HCEC 1CT (cell line): ENCODE measurements around the gene MS4A2.
"Not testable (repeated sequence)": the region's sequence is repeated elsewhere in the genome, so short reads cannot be mapped to it uniquely, and the experiment has no call there.

Source experiments
- DNase-seq: peaks from one replicate; pipeline ENCODE4 v3.0.0-alpha.2; 2017

MS4A2 gene

DNA sequence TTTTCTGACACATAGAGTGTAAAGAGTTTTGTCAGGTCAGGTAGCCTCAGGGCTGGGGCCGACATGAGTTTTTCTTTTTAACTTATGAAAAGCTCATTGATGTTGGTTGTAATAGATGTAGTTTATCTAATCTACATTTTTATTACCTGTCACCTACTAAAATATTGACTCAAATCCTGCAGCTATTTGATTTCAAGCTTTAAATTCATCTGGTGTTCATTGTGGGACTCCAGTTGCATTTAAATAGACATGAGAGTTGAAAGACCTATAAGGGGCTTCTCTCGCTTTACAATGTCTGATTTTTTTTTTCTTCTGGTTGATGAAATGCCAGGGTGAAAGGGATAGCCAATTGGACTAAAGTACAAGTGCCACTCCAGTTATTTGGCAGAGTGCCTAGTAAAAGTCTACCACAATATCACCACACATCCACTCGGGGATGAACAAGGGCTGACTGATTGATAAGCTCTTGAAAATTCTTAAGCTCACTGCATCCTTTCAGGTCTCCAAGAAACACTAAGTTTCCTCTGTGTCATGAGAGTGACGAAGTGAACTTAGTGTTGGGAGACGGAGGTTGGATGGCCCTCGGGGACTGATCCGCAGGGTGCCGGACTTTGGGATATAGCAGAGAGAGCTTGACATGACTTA lies 16.1 kb downstream of the MS4A2 start:
- not testable (repeated sequence) for DNase-seq

GRCh38 chr11:60108631-60109030 lies 20.2 kb downstream of the MS4A2 start:
- not testable (repeated sequence) for DNase-seq

DNA sequence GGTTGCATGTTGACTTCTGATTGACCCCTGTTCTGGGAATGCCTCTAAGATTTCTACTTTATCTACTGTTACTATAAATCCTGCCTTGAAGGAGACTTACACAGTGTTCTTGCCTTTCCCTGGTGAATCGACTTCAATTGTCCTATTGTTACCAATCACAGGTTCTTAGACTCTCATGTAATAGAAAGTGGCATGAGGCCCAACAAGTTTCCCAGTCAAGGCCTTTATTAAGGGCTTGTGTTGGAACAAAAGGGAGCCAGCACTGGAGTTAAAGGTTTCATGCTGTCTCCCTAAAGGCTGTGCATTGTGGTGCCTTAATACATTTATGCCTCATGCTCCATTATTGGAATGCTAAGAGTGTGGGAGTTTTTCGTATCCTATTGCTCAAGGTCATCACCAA lies 23.3 kb downstream of the MS4A2 start:
- DNase-seq: no peak

DNA sequence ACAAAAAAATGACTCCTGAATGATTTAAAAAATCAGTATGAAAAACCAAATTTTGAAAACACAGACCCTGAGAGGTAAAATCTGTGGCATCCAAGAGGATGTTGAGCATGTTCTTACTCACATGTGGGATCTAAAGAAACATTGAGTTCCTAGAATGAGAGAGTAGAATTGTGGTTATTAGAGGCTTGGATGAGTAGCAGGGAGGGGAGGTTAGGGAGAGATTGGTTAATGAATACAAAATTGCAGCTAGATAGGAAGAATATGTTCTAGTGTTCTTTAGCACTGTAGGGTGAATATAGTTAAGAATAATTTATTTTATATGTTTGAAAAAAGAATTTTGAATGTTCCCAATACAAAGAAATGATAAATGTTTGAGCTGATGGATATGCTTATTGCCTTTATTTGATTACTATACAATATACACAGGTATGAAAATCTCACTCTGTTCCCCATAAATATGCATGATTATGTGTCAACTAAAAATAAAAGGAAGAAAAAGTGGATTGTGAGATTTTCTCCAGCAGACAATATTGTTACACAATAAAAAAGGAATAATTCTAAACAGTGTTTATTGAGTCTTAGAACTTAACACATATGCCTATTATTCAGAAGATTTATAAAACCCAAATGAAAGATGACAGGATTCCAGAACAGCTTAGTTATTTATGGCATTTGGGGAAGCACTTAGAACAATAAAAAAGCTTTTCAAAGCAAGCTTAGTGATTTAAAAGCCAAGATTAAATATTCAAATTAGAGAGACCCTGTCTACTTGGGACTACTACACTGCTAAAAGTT lies 28.7 kb downstream of the MS4A2 start:
- no peak for DNase-seq

DNA sequence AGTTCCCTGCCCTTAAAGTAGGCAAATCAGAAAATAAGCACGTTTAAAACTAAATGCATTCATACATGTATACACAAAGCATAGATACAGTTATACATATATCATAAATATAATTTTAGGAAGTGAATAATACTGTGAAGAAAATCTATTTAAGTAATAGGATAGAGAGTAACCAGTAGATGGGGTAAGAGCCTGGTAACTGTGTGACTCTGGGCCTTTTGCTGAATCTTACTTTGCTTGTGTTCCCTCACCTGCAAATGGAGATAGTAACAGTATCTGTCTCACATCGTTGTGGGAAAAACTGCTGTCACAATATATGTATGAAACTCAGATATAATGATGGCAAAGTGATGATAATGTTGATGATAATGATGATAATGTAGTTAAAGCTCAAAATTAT lies 29.9 kb downstream of the MS4A2 start:
- no peak for DNase-seq

DNA sequence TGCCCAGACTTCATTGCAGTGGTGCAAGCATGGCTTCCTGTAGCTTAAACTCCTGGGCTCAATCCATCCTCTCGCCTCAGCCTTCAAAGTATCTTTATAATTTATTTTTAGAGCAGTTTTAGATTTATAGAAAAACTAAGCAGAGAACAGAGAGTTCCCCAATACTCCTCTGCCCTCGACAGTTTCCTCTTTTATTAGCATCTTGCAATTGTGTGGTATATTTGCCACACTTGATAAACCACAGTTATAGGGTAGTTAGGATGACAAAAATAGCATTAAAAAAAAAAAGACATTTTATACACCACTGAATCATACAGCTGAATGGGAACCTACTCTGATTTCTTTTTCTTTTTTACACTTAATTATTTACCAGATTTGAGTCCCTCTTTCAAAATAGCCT lies 31.2 kb downstream of the MS4A2 start:
- DNase-seq: no peak

DNA sequence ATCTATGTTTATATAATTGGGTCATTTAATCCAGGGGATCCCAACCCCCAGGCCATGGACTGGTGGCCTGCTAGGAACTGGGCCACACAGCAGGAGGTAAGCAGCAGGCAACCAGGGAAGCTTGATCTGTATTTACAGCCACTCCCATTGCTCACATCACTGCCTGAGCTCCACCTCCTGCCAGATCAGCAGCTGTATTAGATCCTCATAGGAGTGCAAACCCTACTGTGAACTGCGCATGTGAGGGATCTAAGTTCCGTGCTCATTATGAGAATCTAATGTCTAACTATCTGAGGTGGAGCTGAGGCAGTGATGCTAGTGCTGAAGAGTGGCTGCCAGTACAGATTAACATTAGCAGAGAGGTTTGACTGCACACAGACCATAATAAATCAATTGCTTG lies 32.8 kb downstream of the MS4A2 start:
- DNase-seq: no peak

DNA sequence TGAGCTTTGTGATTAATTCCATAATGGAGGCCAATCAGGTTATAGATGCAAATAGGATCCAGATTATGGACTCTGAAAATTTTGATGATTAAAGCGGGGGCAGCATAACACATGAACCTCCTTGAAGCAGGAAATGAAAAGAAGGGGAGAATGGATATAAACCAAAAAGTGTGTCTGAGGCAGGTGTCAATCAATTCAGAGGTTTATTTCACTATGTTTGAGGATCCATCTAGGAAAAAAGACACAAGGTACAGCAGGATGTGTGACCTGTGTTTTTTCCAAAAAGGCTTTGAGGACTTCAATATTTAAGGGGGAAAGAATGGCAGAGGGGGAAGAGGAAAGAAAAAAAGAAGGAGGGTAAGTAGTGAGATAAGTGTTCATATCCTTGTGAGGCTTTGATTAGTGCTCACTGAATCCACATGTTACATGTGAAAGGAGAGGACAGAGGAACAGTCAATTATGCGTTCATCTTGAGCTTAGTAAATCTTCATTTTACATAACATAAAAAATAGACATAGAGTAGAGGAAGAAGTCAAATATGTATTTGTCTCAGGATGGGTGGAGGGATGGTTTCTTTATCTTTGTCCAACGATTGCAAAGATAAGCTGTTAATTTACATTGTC lies 34.1 kb downstream of the MS4A2 start:
- no peak for DNase-seq

DNA sequence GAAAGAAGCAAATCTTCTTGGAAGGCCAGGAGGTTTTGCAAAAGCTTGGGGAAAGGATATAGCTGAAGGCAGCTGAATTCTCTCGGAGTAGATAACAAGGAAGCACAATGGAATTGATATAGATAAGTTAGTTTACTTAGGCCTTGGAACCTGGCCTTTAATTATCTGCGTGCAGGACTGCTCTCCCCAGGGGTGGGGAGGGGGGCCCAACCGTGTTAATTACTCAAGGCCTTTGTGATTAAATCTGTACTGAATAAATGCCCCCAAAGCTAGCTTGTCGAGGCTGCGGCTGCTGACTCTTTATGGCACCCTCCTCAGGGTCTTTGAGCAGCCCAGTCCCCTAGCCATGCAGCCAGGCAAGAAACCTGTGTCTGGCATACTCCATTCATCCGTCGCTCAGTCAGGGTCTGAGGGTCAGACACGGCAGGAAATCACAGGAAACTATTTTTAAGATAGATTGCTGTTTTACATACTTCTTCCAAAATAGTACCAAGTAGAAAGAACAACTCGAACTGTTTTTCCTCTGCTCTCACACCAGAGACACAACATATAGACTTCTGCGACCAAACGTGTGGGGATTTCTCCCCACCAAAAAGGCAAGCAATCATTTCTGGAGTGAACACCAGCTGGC lies 36.5 kb downstream of the MS4A2 start:
- no peak for DNase-seq

DNA sequence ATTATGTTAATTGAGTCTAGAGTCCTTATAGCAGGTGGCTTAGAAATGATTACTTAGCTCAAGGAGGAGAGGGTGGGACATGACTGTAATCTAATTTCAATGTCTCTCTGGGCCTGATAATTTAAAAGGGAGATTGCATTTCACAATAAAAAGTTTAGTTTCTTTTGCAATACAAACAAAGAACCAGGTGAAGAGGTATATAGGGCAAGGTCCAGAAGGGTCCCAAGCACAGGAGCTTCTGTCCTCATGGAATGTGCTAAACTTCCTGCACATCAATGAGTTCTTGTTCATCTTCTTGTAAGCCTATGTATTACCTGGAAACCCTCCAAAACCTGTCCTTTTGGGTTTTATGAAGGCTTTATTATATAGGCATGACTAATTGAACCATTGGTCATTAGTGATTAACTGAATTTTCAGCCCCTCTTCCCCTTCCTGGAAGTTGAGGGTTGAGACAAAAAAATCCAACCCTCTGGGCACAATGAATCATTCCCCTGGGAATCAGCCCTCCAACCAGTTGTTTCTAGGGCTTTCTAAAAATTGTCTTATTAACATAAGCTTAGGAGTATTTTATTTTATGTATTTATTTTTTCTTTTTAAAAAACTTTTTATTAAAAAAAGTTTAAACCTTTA lies 37.6 kb downstream of the MS4A2 start:
- no peak for DNase-seq

GRCh38 chr11:60127311-60127811 lies 38.9 kb downstream of the MS4A2 start:
- no peak for DNase-seq

GRCh38 chr11:60128376-60128775 lies 39.9 kb downstream of the MS4A2 start:
- DNase-seq: no peak

- DNase-seq: not testable (repeated sequence)
These were observed 40.4 kb downstream of the MS4A2 start for GRCh38 chr11:60128866-60129265.

DNA sequence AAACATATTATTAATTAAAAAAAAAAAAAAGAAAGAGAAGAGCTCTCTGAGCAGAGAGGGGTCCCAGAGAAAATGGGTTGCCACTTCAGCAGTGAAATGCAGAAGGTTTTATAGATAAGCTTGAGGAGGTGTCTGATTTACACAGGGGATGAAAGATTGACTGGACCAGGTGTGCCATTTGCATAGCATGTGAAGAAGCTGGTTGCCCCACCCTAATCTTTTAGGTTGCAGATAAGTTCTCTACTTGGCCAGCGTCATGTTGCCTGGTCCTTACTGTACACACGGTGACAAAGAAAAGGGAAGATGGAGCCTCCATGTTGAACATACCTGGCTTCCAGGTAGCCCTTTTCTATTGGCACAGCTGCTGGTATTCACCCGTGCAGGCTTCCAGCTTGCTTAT lies 41.4 kb downstream of the MS4A2 start:
- no peak for DNase-seq

DNA sequence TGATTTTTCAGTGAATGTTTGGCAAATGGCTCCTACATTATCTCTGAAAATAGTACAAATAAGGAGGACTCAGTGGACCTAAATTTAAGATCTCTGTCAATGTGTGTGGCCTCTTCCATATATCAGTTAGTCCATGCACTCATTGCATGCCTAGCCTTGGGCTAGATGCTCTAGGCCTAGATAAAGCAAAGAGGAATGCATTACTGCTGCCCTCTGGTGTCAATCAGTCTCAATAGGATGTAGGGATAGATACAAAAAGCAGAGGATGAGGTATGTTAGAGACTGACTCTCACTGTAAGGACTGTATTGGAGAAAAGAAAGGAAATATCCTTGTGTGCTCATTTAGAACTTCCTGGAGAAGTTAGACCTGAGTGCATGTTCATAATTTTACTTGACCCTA lies 42.0 kb downstream of the MS4A2 start:
- no peak for DNase-seq

GRCh38 chr11:60131912-60132311 lies 43.4 kb downstream of the MS4A2 start:
- no peak for DNase-seq

DNA sequence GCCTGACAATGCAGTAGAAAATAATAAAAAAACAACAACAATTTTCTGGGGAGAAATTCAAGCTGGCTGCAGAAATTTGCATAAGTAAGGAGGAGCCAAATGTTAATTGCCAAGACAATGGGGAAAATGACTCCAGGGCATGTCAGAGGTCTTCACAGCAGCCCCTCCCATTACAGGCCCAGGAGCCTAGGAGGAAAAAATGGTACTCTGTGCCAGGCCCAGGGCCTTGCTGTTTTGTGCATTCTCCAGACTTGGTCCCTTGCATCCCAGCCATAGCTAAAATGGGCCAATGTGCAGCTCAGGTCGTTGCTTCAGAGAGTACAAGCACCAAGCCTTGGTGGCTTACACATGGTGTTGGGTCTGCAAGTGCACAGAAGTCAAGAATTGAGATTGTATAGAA lies 45.5 kb downstream of the MS4A2 start:
- DNase-seq: no peak

DNA sequence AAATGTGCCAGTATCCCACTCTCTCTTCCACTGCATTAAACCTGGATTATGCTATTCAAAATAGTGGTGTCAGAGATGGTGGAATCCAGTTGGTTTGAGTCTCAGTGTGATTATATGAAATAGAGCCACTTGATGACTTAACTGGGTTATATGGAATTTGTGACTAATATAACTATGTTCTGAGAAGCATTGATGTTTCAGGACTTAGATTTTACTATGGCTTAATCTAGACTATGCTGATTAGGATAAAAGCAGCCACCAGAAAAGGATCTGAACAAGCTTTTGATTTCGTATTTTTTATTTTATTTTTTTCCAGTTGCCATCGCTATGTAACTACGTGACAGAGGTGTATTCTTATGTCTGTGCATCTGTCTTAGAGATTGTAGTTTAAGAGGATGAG lies 55.3 kb downstream of the MS4A2 start:
- DNase-seq: no peak

- no peak for DNase-seq
These were observed 57.2 kb downstream of the MS4A2 start for GRCh38 chr11:60145677-60146076.
